PC-3 (cell line): ENCODE results near the gene NLGN3. TPM values are rescaled to one million over a fixed set of nuclear protein-coding genes. Genes with fewer than 3 reads are reported as not detected.

Experiments used
- ATAC-seq: fragments of 200-7000 bp; cut with Tn5 transposase; 2 replicates; pipeline ENCODE4 v1.9.1; 2020; ENCODE audit warnings: mild to moderate bottlenecking, moderate library complexity
- BruUV-seq: library from RNA; stranded (reverse); fragments of 400-500 nt; replicated peaks from 2 replicates; lab custom pipeline; 2021; lab: Mats Ljungman, UMichigan
- CTCF ChIA-PET: fragments of 300-600 bp; sonication (Branson Sonifier 250); formaldehyde crosslinking; loops from one replicate; lab custom pipeline; 2022; ENCODE audit warnings: antibody characterized with exemption; lab: Charles Lee
- POLR2A ChIA-PET: fragments of 300-600 bp; sonication (Branson Sonifier 250); formaldehyde crosslinking; loops from one replicate; lab custom pipeline; 2022; ENCODE audit warnings: antibody characterized with exemption; ENCODE audit not compliant: unreplicated experiment; lab: Charles Lee
- DNase-seq: peaks from one replicate; pipeline ENCODE4 v3.0.0-alpha.2; 2015
- H2AFZ ChIP-seq: fragments of 300-600 bp; sonication (generic); 2 replicates; pipeline ENCODE4 v1.6.0; 2016; ENCODE audit warnings: antibody characterized with exemption, low read length
- H3F3A ChIP-seq: fragments of 300-600 bp; sonication (generic); one replicate; pipeline ENCODE4 v1.6.0; 2017; ENCODE audit warnings: antibody characterized with exemption, low read length, control low read depth, mild to moderate bottlenecking; ENCODE audit not compliant: unreplicated experiment
- H3K27ac ChIP-seq: fragments of 300-600 bp; sonication (generic); 2 replicates; pipeline ENCODE4 v1.5.1; 2016; ENCODE audit warnings: mild to moderate bottlenecking, low read length
- H3K27me3 ChIP-seq: fragments of 300-600 bp; sonication (generic); 2 replicates; pipeline ENCODE4 v1.6.1; 2016; ENCODE audit warnings: low read length, mixed read lengths
- H3K36me3 ChIP-seq: fragments of 300-600 bp; sonication (generic); 2 replicates; pipeline ENCODE4 v1.6.1; 2016; ENCODE audit warnings: low read depth, mixed run types, low read length, mixed read lengths
- H3K4me1 ChIP-seq: fragments of 300-600 bp; sonication (generic); 2 replicates; pipeline ENCODE4 v1.5.1; 2016; ENCODE audit warnings: low read length; ENCODE audit not compliant: insufficient read depth
- H3K4me2 ChIP-seq: fragments of 300-600 bp; sonication (generic); 2 replicates; pipeline ENCODE4 v1.6.0; 2016; ENCODE audit warnings: low read length
- H3K4me3 ChIP-seq: fragments of 300-600 bp; sonication (generic); 2 replicates; pipeline ENCODE4 v1.5.1; 2016; ENCODE audit warnings: mild to moderate bottlenecking, low read length, mixed read lengths
- H3K79me2 ChIP-seq: fragments of 300-600 bp; sonication (generic); 2 replicates; pipeline ENCODE4 v1.6.1; 2017; ENCODE audit warnings: low read length, mixed read lengths
- H3K9ac ChIP-seq: fragments of 300-600 bp; sonication (generic); 2 replicates; pipeline ENCODE4 v1.6.0; 2016; ENCODE audit warnings: mild to moderate bottlenecking, low read length
- H3K9me2 ChIP-seq: fragments of 300-600 bp; sonication (generic); replicated peaks from 2 replicates; pipeline ENCODE4 v1.6.1; 2016; ENCODE audit warnings: mixed run types, low read length, mixed read lengths
- H3K9me3 ChIP-seq: fragments of 300-600 bp; sonication (generic); 2 replicates; pipeline ENCODE4 v1.6.1; 2016; ENCODE audit warnings: low read length, mixed read lengths
- H4K20me1 ChIP-seq: fragments of 300-600 bp; sonication (generic); 2 replicates; pipeline ENCODE4 v1.6.1; 2016; ENCODE audit warnings: low read length, mixed read lengths
- EZH2 ChIP-seq: fragments of 300-600 bp; sonication (generic); IDR thresholded peaks from one replicate; pipeline ENCODE4 v1.6.1; 2017; ENCODE audit warnings: antibody characterized with exemption, mild to moderate bottlenecking, low read length; ENCODE audit not compliant: unreplicated experiment
- EZH2phosphoT487 ChIP-seq: fragments of 300-600 bp; sonication (generic); IDR thresholded peaks from 2 replicates; pipeline ENCODE4 v1.6.1; 2018; ENCODE audit warnings: mild to moderate bottlenecking, antibody characterized with exemption, low read length, borderline replicate concordance
- intact Hi-C: fragments of 100-400 bp; cut with micrococcal nuclease; formaldehyde crosslinking; loops from 2 replicates; pipeline ENCODE4 v1.9.0; 2023
- total RNA-seq: library from RNA; depleted of rRNA; stranded (reverse); fragments of >200 nt; gene quantifications from 2 replicates; pipeline ENCODE4 v1.2.3, GENCODE V29; 2014
- TF ChIP-seq, protein P1 (sequence below): fragments of 300-600 bp; sonication (generic); conservative IDR thresholded peaks from 2 replicates; pipeline ENCODE4 v1.5.1; 2017; ENCODE audit warnings: antibody characterized with exemption, low read depth, mild to moderate bottlenecking, low read length

Gene NLGN3
- total RNA-seq, 1 experiment from 2014 or later, result 0.29 TPM

DNA sequence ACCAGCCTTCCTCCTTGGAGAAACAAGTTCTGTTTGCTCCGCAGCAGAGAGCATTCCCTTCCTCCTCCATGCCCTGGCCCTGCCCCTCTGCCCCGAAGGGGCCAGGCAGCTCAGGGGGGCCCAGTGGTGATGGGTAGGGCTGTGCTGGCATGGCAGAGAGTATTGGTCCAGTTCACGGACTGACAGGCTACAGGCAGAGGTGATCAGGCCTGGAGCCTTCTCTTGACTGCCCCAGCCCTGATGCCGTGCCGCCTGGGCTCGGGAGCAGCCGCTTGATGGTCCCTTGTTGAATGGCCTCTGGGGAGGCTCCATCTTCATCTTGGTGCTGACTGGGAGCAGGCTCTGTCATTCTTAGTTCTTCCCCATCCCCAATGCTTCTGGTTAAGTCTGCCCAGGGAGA lies 9.6 kb downstream of the NLGN3 start:
- Histone ChIP-seq H3K36me3 (no peaks in the 10 kb centered on the region), H3K4me2 (no peak overlapping the region), H3K9me3 (no peaks in the 10 kb centered on the region), H3K4me3 (no peak overlapping the region), H3K4me1 (no peaks in the 10 kb centered on the region), H3K79me2 (no peaks in the 10 kb centered on the region), H3K27me3 (no peaks in the 10 kb centered on the region), H4K20me1 (no peaks in the 10 kb centered on the region), H3K9me2 (no peaks in the 10 kb centered on the region), H3K9ac (no peak overlapping the region), H2AFZ (no peak overlapping the region), H3F3A (no peaks in the 10 kb centered on the region), H3K27ac (no peak overlapping the region)
- no peak for DNase-seq
- no peak for TF ChIP-seq EZH2
- TF ChIP-seq, protein P1, sequence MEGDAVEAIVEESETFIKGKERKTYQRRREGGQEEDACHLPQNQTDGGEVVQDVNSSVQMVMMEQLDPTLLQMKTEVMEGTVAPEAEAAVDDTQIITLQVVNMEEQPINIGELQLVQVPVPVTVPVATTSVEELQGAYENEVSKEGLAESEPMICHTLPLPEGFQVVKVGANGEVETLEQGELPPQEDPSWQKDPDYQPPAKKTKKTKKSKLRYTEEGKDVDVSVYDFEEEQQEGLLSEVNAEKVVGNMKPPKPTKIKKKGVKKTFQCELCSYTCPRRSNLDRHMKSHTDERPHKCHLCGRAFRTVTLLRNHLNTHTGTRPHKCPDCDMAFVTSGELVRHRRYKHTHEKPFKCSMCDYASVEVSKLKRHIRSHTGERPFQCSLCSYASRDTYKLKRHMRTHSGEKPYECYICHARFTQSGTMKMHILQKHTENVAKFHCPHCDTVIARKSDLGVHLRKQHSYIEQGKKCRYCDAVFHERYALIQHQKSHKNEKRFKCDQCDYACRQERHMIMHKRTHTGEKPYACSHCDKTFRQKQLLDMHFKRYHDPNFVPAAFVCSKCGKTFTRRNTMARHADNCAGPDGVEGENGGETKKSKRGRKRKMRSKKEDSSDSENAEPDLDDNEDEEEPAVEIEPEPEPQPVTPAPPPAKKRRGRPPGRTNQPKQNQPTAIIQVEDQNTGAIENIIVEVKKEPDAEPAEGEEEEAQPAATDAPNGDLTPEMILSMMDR, result no peak
- no peak for TF ChIP-seq EZH2phosphoT487
- no TSS peak for BruUV-seq
- ChIA-PET POLR2A (no interaction called here), CTCF (no interaction called here)
- intact Hi-C loops, result no loop called here
- ATAC-seq, result no peak

DNA sequence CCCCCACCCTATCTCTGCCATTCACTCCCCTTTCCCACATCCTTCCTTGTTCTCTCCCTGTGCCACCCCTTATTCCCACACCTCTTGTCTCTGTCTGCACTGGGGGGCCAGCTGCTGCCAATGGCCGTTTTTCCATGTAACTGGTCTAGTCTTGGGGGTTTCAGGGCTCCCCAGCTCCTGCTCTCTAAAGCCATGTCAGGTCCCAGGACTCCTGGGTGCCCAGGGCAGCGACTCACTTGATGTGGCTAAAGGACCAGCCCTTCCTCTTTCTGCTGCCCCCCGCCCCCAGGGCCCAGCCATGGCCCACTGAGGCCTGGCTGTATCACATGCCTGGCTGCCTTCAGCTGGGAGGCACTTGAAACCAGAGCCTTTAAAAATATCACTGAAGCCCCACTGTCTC lies 10.0 kb downstream of the NLGN3 start:
- Histone ChIP-seq H3K9me3 (no peaks in the 10 kb centered on the region), H4K20me1 (no peaks in the 10 kb centered on the region), H3F3A (no peaks in the 10 kb centered on the region), H3K4me3 (no peak overlapping the region), H3K36me3 (no peaks in the 10 kb centered on the region), H2AFZ (no peak overlapping the region), H3K4me2 (no peak overlapping the region), H3K27ac (no peak overlapping the region), H3K4me1 (no peaks in the 10 kb centered on the region), H3K27me3 (no peaks in the 10 kb centered on the region), H3K9ac (no peak overlapping the region), H3K9me2 (no peaks in the 10 kb centered on the region), H3K79me2 (no peaks in the 10 kb centered on the region)
- TF ChIP-seq EZH2 (no peak), EZH2phosphoT487 (no peak)
- TF ChIP-seq, protein P1, result no peak
- intact Hi-C loops, result no loop called here
- ATAC-seq (no peak), DNase-seq (no peak)
- ChIA-PET CTCF (no interaction called here), POLR2A (no interaction called here)
- BruUV-seq, result no TSS peak

DNA sequence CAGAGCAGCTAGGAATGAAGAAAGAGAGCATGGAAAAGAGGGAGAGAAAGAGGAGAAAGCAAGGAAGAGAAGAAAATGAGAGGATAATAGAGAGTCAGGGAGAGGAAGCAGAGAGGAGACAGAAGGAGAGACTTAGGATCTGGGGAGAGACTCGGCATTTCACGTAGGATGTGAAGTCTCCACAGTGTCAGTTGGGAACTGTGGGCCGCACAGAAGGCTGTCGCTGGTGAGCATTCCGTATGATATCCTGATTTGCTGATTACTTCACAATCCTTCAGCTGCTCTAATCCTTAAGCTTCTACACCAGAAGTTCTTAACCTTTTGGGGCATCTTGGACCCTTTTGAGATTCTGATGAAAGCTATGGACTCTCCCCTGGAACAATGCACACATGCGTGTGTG lies 14.0 kb downstream of the NLGN3 start:
- no peaks in the 10 kb centered on the region for H3K27me3 ChIP-seq
- no peak overlapping the region for H3K4me2 ChIP-seq
- no peak overlapping the region for H3K4me3 ChIP-seq
- ChIA-PET POLR2A (no interaction called here), CTCF (no interaction called here)
- intact Hi-C loops, result no loop called here
- DNase-seq (no peak), ATAC-seq (no peak)
- H2AFZ ChIP-seq, result no peak overlapping the region
- H4K20me1 ChIP-seq, result no peaks in the 10 kb centered on the region
- no peaks in the 10 kb centered on the region for H3K4me1 ChIP-seq
- H3K27ac ChIP-seq, result no peak overlapping the region
- no peaks in the 10 kb centered on the region for H3K79me2 ChIP-seq
- H3K9me2 ChIP-seq, result no peaks in the 10 kb centered on the region
- H3F3A ChIP-seq, result no peaks in the 10 kb centered on the region
- no TSS peak for BruUV-seq
- no peaks in the 10 kb centered on the region for H3K36me3 ChIP-seq
- no peak overlapping the region for H3K9ac ChIP-seq
- TF ChIP-seq EZH2phosphoT487 (no peak), EZH2 (no peak)
- TF ChIP-seq, protein P1, result no peak
- no peaks in the 10 kb centered on the region for H3K9me3 ChIP-seq
